Cardiac fibroblast (primary cell): Measurements from ENCODE around the gene HAPLN2.

Source experiments
- DNase-seq, 2 donors: peaks; one replicate each; pipeline versions ENCODE4 v3.0.0 to v3.0.0-alpha.2; 2010; ENCODE audit warnings: low read depth in 2 of 2
- H3K4me3 ChIP-seq, 2 donors: replicated peaks in 1 of 2; 1 replicate in 1 of 2; 2 replicates in 1 of 2; pipeline ENCODE4 v1.5.1; 2011; ENCODE audit warnings: low read depth in 2 of 2, low read length in 2 of 2, mild to moderate bottlenecking in 2 of 2, moderate library complexity in 1 of 2
- CTCF ChIP-seq: IDR thresholded peaks from one replicate; pipeline ENCODE4 v1.5.1; 2011; ENCODE audit warnings: low read depth, mild to moderate bottlenecking, low read length, inconsistent platforms

Gene HAPLN2

GRCh38 chr1:156618853-156619581 lies at the start of gene HAPLN2:
Gene HAPLN2 (plus strand): TSS chr1:156619415. CDS start chr1:156623491, 4,076 bp downstream.
- DNase-seq = no peak
- TF ChIP-seq CTCF = peak; percentile 49
- no peak within 1 kb of the TSS for H3K4me3 ChIP-seq

GRCh38 chr1:156571261-156571852 lies 47.9 kb upstream of the HAPLN2 start:
- peak overlapping the region in 1 of 2 donors; percentile 77 for H3K4me3 ChIP-seq
- TF ChIP-seq CTCF = no peak
- peak; percentile 58 to 86 for DNase-seq

DNA sequence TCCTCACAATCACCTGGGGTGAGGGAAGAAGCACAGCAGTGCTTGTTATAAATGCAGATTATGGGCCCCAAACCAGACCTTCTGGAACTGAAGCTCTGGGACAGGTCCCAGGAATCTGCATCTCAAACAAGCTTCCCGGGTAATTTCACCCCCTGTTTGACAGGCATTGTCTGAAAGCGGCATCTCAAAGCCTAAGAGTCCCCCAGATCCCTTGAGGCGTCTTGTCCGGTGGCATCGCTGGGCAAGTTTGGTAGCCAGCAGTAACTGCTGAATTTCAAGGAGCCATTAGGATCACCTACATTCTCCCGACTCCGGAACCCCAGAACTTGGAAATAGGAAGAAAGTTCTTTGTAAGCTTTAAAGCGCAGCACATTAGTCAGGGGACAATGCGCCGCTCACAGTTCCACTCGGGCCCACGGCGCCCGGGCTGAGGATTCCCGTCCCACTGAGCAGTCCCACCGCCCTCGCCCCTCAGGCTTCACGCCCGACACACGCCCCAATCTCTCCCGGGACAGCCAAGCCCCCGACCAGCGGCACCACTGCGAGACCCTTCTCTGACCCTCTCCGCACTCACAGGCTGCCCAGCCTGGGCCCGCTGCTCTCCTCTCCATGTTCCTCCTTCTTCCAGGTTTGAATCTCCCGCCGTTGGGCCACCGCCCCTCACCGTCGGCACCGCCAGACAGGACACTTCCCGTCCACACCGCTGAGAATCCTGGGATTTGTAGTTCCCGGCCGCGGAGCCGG lies 47.1 kb upstream of the HAPLN2 start, which contains the start of gene IQGAP3:
IQGAP3 (minus strand) TSS at position 647 of the 744 bp plus-strand sequence; CDS start at position 611, 36 bp downstream.
- peak within 1 kb of the TSS; percentile 69 to 77 for H3K4me3 ChIP-seq
- peak; percentile 84 to 85 for DNase-seq
- TF ChIP-seq CTCF = no peak

GRCh38 chr1:156572663-156573018 lies 46.6 kb upstream of the HAPLN2 start:
- DNase-seq = no peak
- TF ChIP-seq CTCF = no peak
- H3K4me3 ChIP-seq = peak overlapping the region; percentile 69 to 77

DNA sequence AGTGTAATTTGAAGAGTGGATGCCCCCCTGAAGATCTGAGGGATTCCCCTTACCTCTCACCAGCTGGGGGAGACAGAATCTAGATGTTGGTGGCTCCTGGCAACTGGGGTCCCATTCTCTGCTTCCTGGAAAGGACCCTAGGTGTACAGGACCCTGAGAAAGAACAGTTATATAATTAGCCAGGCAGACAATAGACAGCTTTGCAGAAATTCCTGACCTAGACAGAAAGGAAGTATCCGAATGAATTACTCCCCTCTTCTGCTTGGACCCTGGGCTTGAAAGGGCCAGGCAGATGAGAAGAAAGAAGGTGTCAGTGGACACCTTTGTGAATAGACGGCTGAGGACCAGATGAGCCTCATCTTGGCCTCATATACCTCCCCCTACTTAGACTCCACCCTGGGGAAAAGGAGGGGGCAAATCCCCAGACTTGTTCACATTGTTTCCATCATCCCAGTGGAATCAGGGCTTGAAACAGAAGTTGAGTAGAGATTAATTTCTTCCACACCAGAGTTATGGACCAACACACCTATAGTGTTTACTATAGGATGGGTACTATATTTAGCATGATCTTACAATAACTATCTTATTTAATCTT lies 45.1 kb upstream of the HAPLN2 start:
- DNase-seq = no peak
- no peak overlapping the region for H3K4me3 ChIP-seq
- no peak for TF ChIP-seq CTCF

DNA sequence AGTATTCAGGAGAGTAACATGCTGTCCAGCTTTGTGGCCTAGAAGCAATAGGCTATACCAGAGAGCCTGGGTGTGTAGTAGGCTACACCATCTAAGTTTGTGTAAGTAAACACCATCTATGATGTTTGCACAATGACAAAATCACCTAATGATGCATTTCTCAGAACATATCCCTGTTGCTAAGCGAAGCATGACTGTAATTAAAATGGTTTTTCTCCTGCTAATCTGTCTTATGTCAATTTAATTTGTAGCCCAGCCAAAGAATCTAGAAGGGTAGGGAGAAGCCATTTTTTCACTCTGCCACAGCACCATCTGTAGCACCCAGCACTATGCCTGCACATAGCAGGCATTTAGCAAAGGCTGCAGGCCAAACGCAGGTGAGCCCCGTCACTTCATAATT lies 41.7 kb upstream of the HAPLN2 start:
- no peak for TF ChIP-seq CTCF
- no peak overlapping the region for H3K4me3 ChIP-seq
- DNase-seq = no peak
